Measurements from ENCODE around the gene APOL3.
"Not testable (repeated sequence)": the region's sequence is repeated elsewhere in the genome, so short reads cannot be mapped to it uniquely, and the experiment has no call there.

APOL3 gene

GRCh38 chr22:36201630-36202319 is 41.2 kb upstream of the APOL3 start, which contains the start of gene APOL4:
Gene APOL4, minus strand, starts transcription at chr22:36201809. Its CDS starts 75 bp downstream, at chr22:36201734.
- no peaks in the 10 kb centered on the region for H3K36me3 ChIP-seq (ENCODE audit: insufficient read depth, low read length)
- no peak within 1 kb of the TSS for H3K27ac ChIP-seq
- H3K9ac ChIP-seq (ENCODE audit: insufficient read length), result no peak within 1 kb of the TSS
- no peak for TF ChIP-seq POLR2AphosphoS5 (IDR thresholded peaks at IDR 0.05; ENCODE audit: borderline replicate concordance, low read depth, low read length)
- no peak for DNase-seq (ENCODE audit: low read depth, low spot score)
- H3K4me3 ChIP-seq, result no peak within 1 kb of the TSS
- H3K9me3 ChIP-seq (ENCODE audit: low read depth, low read length), result no peaks in the 10 kb centered on the region

- H3K4me3 ChIP-seq, result not testable (repeated sequence)
These were observed 40.5 kb upstream of the APOL3 start for GRCh38 chr22:36201025-36201424.

GRCh38 chr22:36199001-36199551 is 38.5 kb upstream of the APOL3 start:
- Histone ChIP-seq H3K27ac (no peak overlapping the region), H3K4me3 (no peak overlapping the region), H3K9ac (ENCODE audit: insufficient read length) (no peak overlapping the region), H3K9me3 (ENCODE audit: low read depth, low read length) (no peaks in the 10 kb centered on the region), H3K36me3 (ENCODE audit: insufficient read depth, low read length) (no peaks in the 10 kb centered on the region)
- no peak for TF ChIP-seq EZH2 (IDR thresholded peaks at IDR 0.05)
- TF ChIP-seq FOXP2 (optimal IDR thresholded peaks at IDR 0.05; ENCODE audit: control extremely low read depth, extremely low read length, insufficient read depth), result no peak
- no peak for TF ChIP-seq POLR2AphosphoS5 (IDR thresholded peaks at IDR 0.05; ENCODE audit: borderline replicate concordance, low read depth, low read length)
- no peak for DNase-seq (ENCODE audit: low read depth, low spot score)

More at GRCh38 chr22:36201025-36201424, 40.5 kb upstream of the APOL3 start:
- not testable (repeated sequence) for H3K9ac ChIP-seq (ENCODE audit: insufficient read length); DNase-seq (ENCODE audit: low read depth, low spot score); H3K36me3 ChIP-seq (ENCODE audit: insufficient read depth, low read length); H3K27ac ChIP-seq; H3K9me3 ChIP-seq (ENCODE audit: low read depth, low read length)

- DNase-seq (ENCODE audit: low read depth, low spot score), result no peak
- Histone ChIP-seq H3K27ac (no peak overlapping the region), H3K36me3 (ENCODE audit: insufficient read depth, low read length) (no peaks in the 10 kb centered on the region), H3K9me3 (ENCODE audit: low read depth, low read length) (no peaks in the 10 kb centered on the region), H3K4me3 (no peak overlapping the region), H3K9ac (ENCODE audit: insufficient read length) (no peak overlapping the region)
- TF ChIP-seq FOXP2 (optimal IDR thresholded peaks at IDR 0.05; ENCODE audit: control extremely low read depth, extremely low read length, insufficient read depth) (no peak), EZH2 (IDR thresholded peaks at IDR 0.05) (no peak), POLR2AphosphoS5 (IDR thresholded peaks at IDR 0.05; ENCODE audit: borderline replicate concordance, low read depth, low read length) (no peak)
These were observed 38.0 kb upstream of the APOL3 start for GRCh38 chr22:36198536-36198935.

GRCh38 chr22:36197514-36198146 is 37.1 kb upstream of the APOL3 start:
- DNase-seq (ENCODE audit: low read depth, low spot score), result no peak
- Histone ChIP-seq H3K9me3 (ENCODE audit: low read depth, low read length) (no peaks in the 10 kb centered on the region), H3K36me3 (ENCODE audit: insufficient read depth, low read length) (no peaks in the 10 kb centered on the region), H3K9ac (ENCODE audit: insufficient read length) (no peak overlapping the region), H3K27ac (peak overlapping the region; percentile 82; the same call in 1 of the 2 replicates), H3K4me3 (peak overlapping the region; percentile 44; the same call in 1 of the 2 replicates)
- TF ChIP-seq FOXP2 (optimal IDR thresholded peaks at IDR 0.05; ENCODE audit: control extremely low read depth, extremely low read length, insufficient read depth), result no peak
- no peak for TF ChIP-seq POLR2AphosphoS5 (IDR thresholded peaks at IDR 0.05; ENCODE audit: borderline replicate concordance, low read depth, low read length)
- no peak for TF ChIP-seq EZH2 (IDR thresholded peaks at IDR 0.05)

- H3K4me3 ChIP-seq, result peak overlapping the region; percentile 44; the same call in 1 of the 2 replicates
- H3K9me3 ChIP-seq (ENCODE audit: low read depth, low read length), result no peaks in the 10 kb centered on the region
- TF ChIP-seq POLR2AphosphoS5 (IDR thresholded peaks at IDR 0.05; ENCODE audit: borderline replicate concordance, low read depth, low read length) (no peak), FOXP2 (optimal IDR thresholded peaks at IDR 0.05; ENCODE audit: control extremely low read depth, extremely low read length, insufficient read depth) (no peak), EZH2 (IDR thresholded peaks at IDR 0.05) (no peak)
- H3K27ac ChIP-seq, result peak overlapping the region; percentile 82; the same call in 1 of the 2 replicates
- H3K9ac ChIP-seq (ENCODE audit: insufficient read length), result no peak overlapping the region
- DNase-seq (ENCODE audit: low read depth, low spot score), result no peak
- H3K36me3 ChIP-seq (ENCODE audit: insufficient read depth, low read length), result no peaks in the 10 kb centered on the region
These were observed 36.5 kb upstream of the APOL3 start for GRCh38 chr22:36197065-36197440.

GRCh38 chr22:36196254-36197064 is 35.9 kb upstream of the APOL3 start:
- Histone ChIP-seq H3K36me3 (ENCODE audit: insufficient read depth, low read length) (no peaks in the 10 kb centered on the region), H3K9ac (ENCODE audit: insufficient read length) (no peak overlapping the region), H3K27ac (peak overlapping the region; percentile 82), H3K9me3 (ENCODE audit: low read depth, low read length) (no peaks in the 10 kb centered on the region), H3K4me3 (peak overlapping the region; percentile 44; the same call in 1 of the 2 replicates)
- DNase-seq (ENCODE audit: low read depth, low spot score), result no peak
- TF ChIP-seq EZH2 (IDR thresholded peaks at IDR 0.05) (no peak), POLR2AphosphoS5 (IDR thresholded peaks at IDR 0.05; ENCODE audit: borderline replicate concordance, low read depth, low read length) (no peak), FOXP2 (optimal IDR thresholded peaks at IDR 0.05; ENCODE audit: control extremely low read depth, extremely low read length, insufficient read depth) (no peak)

- Histone ChIP-seq H3K27ac (no peak overlapping the region), H3K9ac (ENCODE audit: insufficient read length) (no peak overlapping the region), H3K36me3 (ENCODE audit: insufficient read depth, low read length) (no peaks in the 10 kb centered on the region), H3K9me3 (ENCODE audit: low read depth, low read length) (no peaks in the 10 kb centered on the region), H3K4me3 (no peak overlapping the region)
- DNase-seq (ENCODE audit: low read depth, low spot score), result no peak
- TF ChIP-seq POLR2AphosphoS5 (IDR thresholded peaks at IDR 0.05; ENCODE audit: borderline replicate concordance, low read depth, low read length) (no peak), FOXP2 (optimal IDR thresholded peaks at IDR 0.05; ENCODE audit: control extremely low read depth, extremely low read length, insufficient read depth) (no peak), EZH2 (IDR thresholded peaks at IDR 0.05) (no peak)
These were observed 34.4 kb upstream of the APOL3 start for GRCh38 chr22:36194971-36195370.
